ENCODE data around the gene GPX6. TPM values are rescaled to one million over a fixed set of nuclear protein-coding genes. Genes with fewer than 3 reads are reported as not detected.

Gene GPX6
- total and polyA plus RNA-seq, 2 of the 13 experiments (the other 11 are each of a cell fraction or from before 2014, with no cell fraction given), result not detected

DNA sequence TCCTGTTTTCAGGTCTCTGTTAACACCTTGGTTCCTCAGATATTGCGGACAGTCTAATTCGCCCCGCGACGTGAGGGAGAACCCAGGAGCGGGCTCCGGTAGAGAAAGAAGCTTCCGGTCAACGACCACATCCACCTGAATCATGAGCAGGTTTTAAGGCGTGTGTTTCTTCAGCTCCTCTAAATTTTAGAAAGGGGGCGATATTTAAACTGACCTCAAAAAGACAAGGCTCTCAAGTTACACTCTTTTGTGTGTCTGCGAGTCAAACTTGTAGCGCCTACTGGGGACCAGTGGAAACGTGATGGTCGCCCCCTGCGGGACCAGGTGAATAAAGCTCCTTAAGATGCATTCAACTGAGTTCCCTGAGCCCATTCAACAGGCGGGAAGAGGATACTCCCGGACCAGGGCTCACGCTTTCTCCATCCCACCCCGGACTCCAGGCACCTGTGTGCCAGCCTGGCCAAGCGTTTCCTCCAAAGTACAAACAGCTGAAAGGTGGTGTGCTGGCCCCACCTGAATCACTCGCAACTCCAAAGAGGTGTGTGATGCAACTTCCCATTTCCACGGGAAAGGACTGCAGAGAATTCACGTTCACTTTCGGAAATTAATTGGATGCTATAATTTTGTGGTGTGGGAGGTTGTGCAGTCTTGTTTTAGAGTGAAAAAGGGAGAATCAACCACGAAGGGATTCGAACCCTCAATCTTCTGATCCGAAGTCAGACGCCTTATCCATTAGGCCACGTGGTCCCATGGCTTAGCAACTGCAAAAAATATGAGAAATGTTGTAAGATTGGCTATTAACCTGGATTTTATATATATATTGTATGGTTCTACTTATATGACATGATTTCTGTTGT, 27.1 kb upstream of the GPX6 start (continued):
- TF ChIP-seq NR2F1 (CRISPR knock-in tag; IDR thresholded peaks at IDR 0.05) (no peak), CENPX (CRISPR knock-in tag; IDR thresholded peaks at IDR 0.05) (no peak), ZNF761 (CRISPR knock-in tag; conservative IDR thresholded peaks at IDR 0.05) (0 out of 2 replicates have a peak, but pooled peaks have one; percentile 40), ZMYM2 (CRISPR knock-in tag; IDR thresholded peaks at IDR 0.05) (peak; percentile 78; the same call in 1 of the 2 replicates), KLF15 (CRISPR knock-in tag; IDR thresholded peaks at IDR 0.05; ENCODE audit: borderline replicate concordance) (no peak), IKZF1 (IDR thresholded peaks at IDR 0.05) (no peak), ZNF883 (CRISPR knock-in tag; IDR thresholded peaks at IDR 0.05; ENCODE audit: not compliant biosample characterization) (no peak), SIN3A (IDR thresholded peaks at IDR 0.05; ENCODE audit: borderline replicate concordance, low read depth, low read length) (no peak), ZNF605 (CRISPR knock-in tag; IDR thresholded peaks at IDR 0.05) (peak; percentile 79), ZFAT (CRISPR knock-in tag; conservative IDR thresholded peaks at IDR 0.05) (no peak), PHB2 (IDR thresholded peaks at IDR 0.05; ENCODE audit: partially characterized antibody) (no peak), NFKB2 (CRISPR knock-in tag; IDR thresholded peaks at IDR 0.05; ENCODE audit: borderline replicate concordance) (no peak; the same call in 1 of the 2 replicates), BCLAF1 (IDR thresholded peaks at IDR 0.05) (no peak), ZFYVE20 (CRISPR knock-in tag; IDR thresholded peaks at IDR 0.05; ENCODE audit: borderline replicate concordance, low read depth) (no peak), RNF2 (conservative IDR thresholded peaks at IDR 0.05; ENCODE audit: low read depth) (peak; percentile 33; the same call in 1 of the 2 replicates), HOXA5 (CRISPR knock-in tag; IDR thresholded peaks at IDR 0.05) (peak; percentile 54; the same call in 1 of the 2 replicates), E2F5 (CRISPR knock-in tag; conservative IDR thresholded peaks at IDR 0.05) (no peak), ISL2 (CRISPR knock-in tag; IDR thresholded peaks at IDR 0.05) (0 out of 2 replicates have a peak, but pooled peaks have one; percentile 27), ATAD3A (CRISPR knock-in tag; IDR thresholded peaks at IDR 0.05) (no peak), CEBPZ (IDR thresholded peaks at IDR 0.05; ENCODE audit: low read length) (no peak), ZNF737 (CRISPR knock-in tag; IDR thresholded peaks at IDR 0.05; ENCODE audit: borderline replicate concordance) (no peak)
- TF ChIP-seq, protein P1, sequence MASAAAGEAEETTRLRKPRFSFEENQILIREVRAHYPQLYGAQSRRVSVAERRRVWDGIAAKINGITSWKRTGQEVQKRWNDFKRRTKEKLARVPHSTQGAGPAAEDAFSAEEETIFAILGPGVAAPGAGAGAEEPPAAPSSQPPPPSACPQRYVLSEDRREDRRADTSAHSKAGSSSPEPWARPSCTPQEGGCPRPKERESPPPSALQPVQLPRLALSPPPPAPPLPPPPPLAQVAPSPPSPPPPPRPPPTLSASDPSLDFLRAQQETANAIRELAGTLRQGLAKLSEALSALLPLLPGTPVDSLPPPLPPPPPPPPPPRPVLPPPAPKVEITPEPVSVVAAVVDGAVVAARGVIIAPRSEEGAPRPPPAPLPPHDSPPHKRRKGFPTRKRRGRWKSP (CRISPR knock-in tag; IDR thresholded peaks at IDR 0.05), result no peak; the same call in 1 of the 2 replicates
